ENCODE results near the gene ZNF441.

Gene ZNF441

DNA sequence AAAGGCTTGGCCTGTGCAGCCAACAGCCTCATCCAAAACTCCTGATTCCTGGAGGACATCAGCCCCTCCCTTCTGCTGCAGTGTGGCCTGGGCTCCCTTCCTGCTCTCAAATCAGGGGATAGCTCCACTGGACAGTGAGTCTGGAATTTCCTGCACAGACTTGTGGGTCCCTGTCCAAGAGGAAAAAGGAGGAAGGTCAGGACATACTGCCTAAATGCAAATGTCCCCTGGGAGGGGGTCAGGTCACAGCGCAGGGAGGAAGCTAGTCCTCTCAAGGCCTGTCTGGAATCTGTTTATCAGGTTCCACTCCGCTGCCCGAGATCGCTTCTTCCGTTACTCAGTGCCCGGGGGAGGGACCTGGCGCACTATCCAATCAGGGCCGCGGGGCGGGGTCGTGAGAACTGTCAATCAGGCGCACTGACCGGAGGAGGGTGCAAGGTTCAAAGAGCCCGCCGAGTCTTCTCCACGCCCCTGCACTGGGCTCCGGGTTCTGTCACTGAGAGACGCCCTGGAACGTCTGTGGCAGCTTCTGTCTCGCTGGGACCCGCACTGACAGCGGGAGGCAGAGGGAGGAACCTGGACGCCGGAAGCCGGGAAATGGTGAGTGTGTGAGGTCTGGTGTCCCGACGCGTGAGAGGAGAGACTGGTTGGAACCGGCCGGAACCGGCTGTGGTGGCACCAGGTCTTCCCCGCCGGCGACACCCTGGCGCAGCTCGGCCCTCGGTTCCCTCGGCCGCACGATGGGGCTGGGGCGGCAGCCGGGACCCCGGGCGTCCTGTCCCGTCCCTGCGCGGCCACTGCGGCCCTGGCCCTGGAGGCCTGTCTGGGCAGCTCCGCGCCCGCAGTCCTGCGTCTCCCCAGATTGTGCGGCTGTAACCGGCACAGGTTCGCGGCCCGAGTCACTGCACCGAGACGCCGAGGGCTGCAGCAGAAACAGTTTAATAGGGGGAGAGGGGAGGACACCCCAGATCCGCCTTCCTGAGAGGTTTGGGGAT lies at the start of gene ZNF441:
Gene ZNF441 (plus strand): TSS at position 404 of the 995 bp plus-strand sequence. CDS start 194 bp downstream, at position 598.
- H3K27ac ChIP-seq, result peak within 1 kb of the TSS; percentile 86
- peak; percentile 98 for DNase-seq
- H3K4me3 ChIP-seq (ENCODE audit: low read depth, low read length), result peak within 1 kb of the TSS; percentile 92
- no peaks in the 10 kb centered on the region for H3K27me3 ChIP-seq (ENCODE audit: insufficient read depth, low read depth, severe bottlenecking)
- H3K36me3 ChIP-seq, result peaks cover 4% of the 10 kb centered on the region
- no peak for TF ChIP-seq CTCF (IDR thresholded peaks at IDR 0.05; ENCODE audit: low read depth, low read length)
- peaks cover 9% of the 10 kb centered on the region for H3K9me3 ChIP-seq (ENCODE audit: severe bottlenecking)

- Histone ChIP-seq H3K27ac (no peak overlapping the region), H3K27me3 (ENCODE audit: insufficient read depth, low read depth, severe bottlenecking) (no peaks in the 10 kb centered on the region), H3K4me3 (ENCODE audit: low read depth, low read length) (no peak overlapping the region), H3K36me3 (peaks cover 35% of the 10 kb centered on the region), H3K9me3 (ENCODE audit: severe bottlenecking) (peaks cover 12% of the 10 kb centered on the region)
- no peak for DNase-seq
- no peak for TF ChIP-seq CTCF (IDR thresholded peaks at IDR 0.05; ENCODE audit: low read depth, low read length)
Measured at GRCh38 chr19:11721681-11722080, 45.1 kb upstream of the ZNF441 start.

- TF ChIP-seq CTCF (IDR thresholded peaks at IDR 0.05; ENCODE audit: low read depth, low read length), result no peak
- no peaks in the 10 kb centered on the region for H3K27me3 ChIP-seq (ENCODE audit: insufficient read depth, low read depth, severe bottlenecking)
Measured at GRCh38 chr19:11722414-11722813, 44.4 kb upstream of the ZNF441 start.

GRCh38 chr19:11729586-11729985 lies 37.2 kb upstream of the ZNF441 start:
- Histone ChIP-seq H3K27ac (no peak overlapping the region), H3K9me3 (ENCODE audit: severe bottlenecking) (no peaks in the 10 kb centered on the region), H3K27me3 (ENCODE audit: insufficient read depth, low read depth, severe bottlenecking) (no peaks in the 10 kb centered on the region), H3K4me3 (ENCODE audit: low read depth, low read length) (no peak overlapping the region), H3K36me3 (no peaks in the 10 kb centered on the region; the same call in 1 of the 2 replicates)
- TF ChIP-seq CTCF (IDR thresholded peaks at IDR 0.05; ENCODE audit: low read depth, low read length), result no peak
- DNase-seq, result no peak

More at GRCh38 chr19:11722414-11722813, 44.4 kb upstream of the ZNF441 start:
- H3K9me3 ChIP-seq (ENCODE audit: severe bottlenecking), result peaks cover 12% of the 10 kb centered on the region
- H3K27ac ChIP-seq, result no peak overlapping the region
- DNase-seq, result no peak
- H3K4me3 ChIP-seq (ENCODE audit: low read depth, low read length), result no peak overlapping the region
- H3K36me3 ChIP-seq, result peaks cover 35% of the 10 kb centered on the region

DNA sequence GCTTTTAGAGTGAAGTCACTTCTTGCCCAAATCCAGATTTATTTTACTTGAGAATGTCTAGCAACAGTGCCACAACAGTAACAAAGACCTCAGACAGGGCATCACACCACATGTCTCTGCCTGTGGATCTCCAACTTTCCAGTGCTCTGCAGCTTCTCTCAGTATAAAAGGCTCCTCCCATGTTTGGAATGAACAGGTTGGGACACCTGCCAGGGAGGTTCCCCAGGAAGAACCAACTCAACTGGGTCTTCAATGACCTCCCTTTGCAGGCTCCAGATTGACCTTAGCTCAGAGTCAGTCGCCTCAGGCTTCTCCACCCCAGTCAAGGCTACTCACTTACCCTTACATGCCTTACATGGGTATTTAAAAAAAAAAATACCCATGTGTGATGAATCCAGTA lies 31.4 kb upstream of the ZNF441 start:
- TF ChIP-seq CTCF (IDR thresholded peaks at IDR 0.05; ENCODE audit: low read depth, low read length), result no peak
- no peaks in the 10 kb centered on the region for H3K36me3 ChIP-seq
- H3K27ac ChIP-seq, result no peak overlapping the region
- H3K9me3 ChIP-seq (ENCODE audit: severe bottlenecking), result no peaks in the 10 kb centered on the region
- H3K27me3 ChIP-seq (ENCODE audit: insufficient read depth, low read depth, severe bottlenecking), result no peaks in the 10 kb centered on the region
- no peak for DNase-seq
- H3K4me3 ChIP-seq (ENCODE audit: low read depth, low read length), result no peak overlapping the region
